IPS-18a (cell line): ENCODE results near the gene OAS1.
"Not testable (repeated sequence)": the region's sequence is repeated elsewhere in the genome, so short reads cannot be mapped to it uniquely, and the experiment has no call there.

Experiments
- H3K27ac ChIP-seq: one replicate; pipeline ENCODE4 v1.5.1; 2013; ENCODE audit warnings: low read length
- H3K27me3 ChIP-seq: one replicate; pipeline ENCODE4 v1.6.1; 2013; ENCODE audit warnings: mild to moderate bottlenecking, low read length; ENCODE audit not compliant: control insufficient read depth, insufficient read depth
- H3K36me3 ChIP-seq: one replicate; pipeline ENCODE4 v1.6.1; 2013; ENCODE audit warnings: low read depth, low read length; ENCODE audit not compliant: control insufficient read depth
- H3K4me1 ChIP-seq: one replicate; pipeline ENCODE4 v1.6.1; 2013; ENCODE audit warnings: low read depth, low read length; ENCODE audit not compliant: control insufficient read depth
- H3K4me3 ChIP-seq: one replicate; pipeline ENCODE4 v1.5.1; 2013; ENCODE audit warnings: low read length
- H3K9ac ChIP-seq: one replicate; pipeline ENCODE4 v1.6.1; 2013; ENCODE audit warnings: mild to moderate bottlenecking, low read length, moderate library complexity
- H3K9me3 ChIP-seq: one replicate; pipeline ENCODE4 v1.6.1; 2013; ENCODE audit warnings: low read depth, low read length; ENCODE audit not compliant: control insufficient read depth

OAS1 gene

DNA sequence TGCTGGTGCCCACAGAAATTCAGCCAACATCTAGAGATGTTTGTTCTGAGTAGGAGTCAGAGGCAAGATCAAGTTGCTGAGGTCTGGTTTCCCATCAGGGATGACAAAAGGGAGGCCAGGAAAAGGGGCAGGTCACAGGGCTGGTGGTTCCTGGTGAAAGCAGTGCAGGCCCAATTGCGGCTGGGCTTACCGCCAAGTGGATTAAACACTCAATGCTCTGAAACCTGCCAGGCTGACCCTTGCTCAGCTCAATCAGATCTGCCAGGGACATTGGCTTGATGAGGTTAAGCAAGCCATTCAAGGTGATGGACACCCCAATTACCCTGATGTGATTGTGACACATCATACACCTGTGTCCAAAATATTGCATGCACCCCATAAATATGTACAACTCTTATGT is 5.5 kb upstream of the OAS1 start:
- H3K4me1 ChIP-seq, result no peaks in the 10 kb centered on the region
- no peak overlapping the region for H3K27ac ChIP-seq
- no peaks in the 10 kb centered on the region for H3K27me3 ChIP-seq

DNA sequence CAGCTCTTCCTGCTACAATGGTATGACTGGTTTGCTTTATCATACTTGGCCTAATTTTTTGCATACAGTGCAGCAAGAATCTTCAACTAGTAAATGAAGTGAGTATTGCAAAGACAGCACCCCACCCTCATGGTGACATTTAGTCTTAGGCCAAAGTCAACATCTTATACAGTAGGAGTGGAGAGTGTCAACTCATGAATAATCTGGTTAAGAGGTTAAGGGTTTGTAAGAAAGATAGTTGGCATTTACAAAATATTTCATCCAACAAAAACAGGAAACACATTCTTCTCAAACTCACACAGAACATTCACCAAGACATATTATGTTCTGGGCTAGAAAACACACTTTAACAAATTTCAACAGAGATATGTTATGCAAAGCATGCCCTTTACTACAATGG is 2.2 kb upstream of the OAS1 start:
- Histone ChIP-seq H3K27me3 (no peaks in the 10 kb centered on the region), H3K9ac (no peak overlapping the region), H3K9me3 (no peaks in the 10 kb centered on the region), H3K27ac (no peak overlapping the region), H3K36me3 (no peaks in the 10 kb centered on the region), H3K4me1 (no peaks in the 10 kb centered on the region), H3K4me3 (no peak overlapping the region)

More for the DNA sequence above, 5.5 kb upstream of the OAS1 start:
- no peaks in the 10 kb centered on the region for H3K36me3 ChIP-seq
- no peak overlapping the region for H3K4me3 ChIP-seq
- no peaks in the 10 kb centered on the region for H3K9me3 ChIP-seq
- no peak overlapping the region for H3K9ac ChIP-seq

DNA sequence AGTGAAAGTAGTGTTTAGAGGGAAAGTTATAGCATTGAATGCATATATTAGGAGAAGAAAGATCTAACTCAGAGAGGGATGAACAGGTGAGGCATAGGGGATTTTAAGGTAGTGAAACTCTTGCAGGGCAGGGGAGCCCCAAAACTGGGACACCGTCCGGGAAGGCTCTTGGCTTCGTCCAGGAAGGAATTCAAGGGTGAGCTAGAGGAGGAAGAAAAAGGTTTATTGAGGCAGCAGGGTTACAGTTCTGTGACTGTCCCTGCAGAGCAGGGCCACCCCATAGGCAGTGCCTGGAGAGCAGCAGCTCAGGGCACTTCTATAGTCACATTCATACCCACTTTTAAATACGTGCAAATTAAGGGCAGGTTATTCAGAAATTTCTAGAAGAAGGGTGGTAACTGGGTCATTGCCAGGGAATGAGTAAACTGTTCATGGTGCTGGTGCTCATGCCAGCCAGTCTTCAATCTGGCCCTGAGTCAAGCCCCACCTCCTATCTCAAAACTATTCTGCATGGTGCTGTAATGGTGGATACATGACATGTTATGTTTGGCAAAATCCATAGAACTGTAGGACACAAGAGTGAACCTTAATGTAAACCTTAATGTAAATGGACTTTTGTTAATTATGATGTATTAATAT is 1.2 kb upstream of the OAS1 start:
- no peaks in the 10 kb centered on the region for H3K4me1 ChIP-seq
- no peaks in the 10 kb centered on the region for H3K9me3 ChIP-seq
- H3K9ac ChIP-seq, result no peak overlapping the region
- H3K27me3 ChIP-seq, result no peaks in the 10 kb centered on the region
- no peak overlapping the region for H3K4me3 ChIP-seq
- no peaks in the 10 kb centered on the region for H3K36me3 ChIP-seq
- no peak overlapping the region for H3K27ac ChIP-seq

DNA sequence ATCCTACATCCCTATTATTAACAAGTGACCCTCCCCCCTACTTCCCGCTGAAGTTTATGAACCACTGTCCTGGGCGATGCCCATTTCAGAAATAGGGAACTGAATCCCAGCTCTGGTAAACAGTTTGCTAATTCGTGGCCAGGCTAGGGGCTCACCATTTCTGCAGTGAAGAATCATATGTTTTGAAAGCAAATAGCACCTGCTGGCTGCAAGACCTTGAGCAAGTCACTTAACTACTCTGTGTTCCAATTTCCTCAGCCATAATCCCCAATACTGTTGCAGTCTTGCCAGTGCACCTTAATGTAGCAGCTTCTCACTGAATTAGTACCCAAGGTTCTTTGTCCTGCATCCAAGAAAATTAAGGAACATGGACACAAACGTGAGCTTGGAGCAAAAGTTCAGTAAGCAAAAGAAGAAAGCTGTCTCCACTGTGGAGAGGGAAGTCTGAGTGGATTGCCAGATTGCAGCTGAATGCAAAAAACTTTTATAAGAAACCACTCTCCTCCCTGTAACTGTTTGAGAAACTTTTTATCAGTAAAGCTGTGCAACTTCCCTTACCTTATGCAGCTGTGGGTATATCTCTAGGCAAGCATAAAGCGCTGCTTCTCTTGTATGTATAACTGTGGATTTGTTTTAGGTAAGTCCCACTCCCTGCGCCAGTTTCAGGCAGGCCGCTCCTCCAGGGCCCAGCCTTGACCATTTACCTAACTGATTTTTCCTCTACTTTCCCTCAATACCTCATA is 824 bp downstream of the OAS1 start:
- Histone ChIP-seq H3K9me3 (no peaks in the 10 kb centered on the region), H3K27me3 (no peaks in the 10 kb centered on the region), H3K36me3 (no peaks in the 10 kb centered on the region), H3K9ac (no peak overlapping the region), H3K4me1 (no peaks in the 10 kb centered on the region), H3K4me3 (no peak overlapping the region), H3K27ac (no peak overlapping the region)

DNA sequence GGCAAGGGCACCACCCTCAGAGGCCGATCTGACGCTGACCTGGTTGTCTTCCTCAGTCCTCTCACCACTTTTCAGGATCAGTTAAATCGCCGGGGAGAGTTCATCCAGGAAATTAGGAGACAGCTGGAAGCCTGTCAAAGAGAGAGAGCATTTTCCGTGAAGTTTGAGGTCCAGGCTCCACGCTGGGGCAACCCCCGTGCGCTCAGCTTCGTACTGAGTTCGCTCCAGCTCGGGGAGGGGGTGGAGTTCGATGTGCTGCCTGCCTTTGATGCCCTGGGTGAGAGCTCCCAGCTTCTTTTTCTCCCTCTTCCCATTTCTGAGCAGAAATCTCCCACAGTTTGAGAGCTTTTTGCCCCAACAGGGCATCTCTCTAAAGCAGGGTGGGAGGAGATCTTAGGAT is 1.8 kb downstream of the OAS1 start:
- no peak overlapping the region for H3K4me3 ChIP-seq
- H3K27ac ChIP-seq, result no peak overlapping the region
- no peak overlapping the region for H3K9ac ChIP-seq
- H3K36me3 ChIP-seq, result no peaks in the 10 kb centered on the region
- H3K9me3 ChIP-seq, result peaks cover 5% of the 10 kb centered on the region
- no peaks in the 10 kb centered on the region for H3K27me3 ChIP-seq
- no peaks in the 10 kb centered on the region for H3K4me1 ChIP-seq

DNA sequence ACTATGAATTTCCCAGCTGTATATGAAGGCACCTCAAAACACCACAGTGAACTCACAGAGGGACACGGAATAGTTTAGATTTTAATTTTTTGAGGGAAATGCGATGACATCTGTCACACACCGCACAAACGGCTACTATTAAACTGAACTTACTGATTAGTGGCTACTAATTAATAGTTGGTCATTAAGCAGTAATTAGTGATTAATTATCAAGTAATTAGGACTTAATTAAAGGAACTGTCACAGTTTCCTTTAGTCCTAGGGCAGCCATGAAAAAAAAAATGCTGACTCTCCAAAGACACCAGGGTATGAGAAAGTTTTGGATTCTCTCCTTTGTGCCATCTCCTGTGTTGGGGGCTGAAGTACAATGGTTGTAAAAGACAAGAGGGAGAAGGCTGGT is 2.9 kb downstream of the OAS1 start:
- H3K9ac ChIP-seq, result no peak overlapping the region
- no peaks in the 10 kb centered on the region for H3K4me1 ChIP-seq
- no peak overlapping the region for H3K27ac ChIP-seq
- peaks cover 5% of the 10 kb centered on the region for H3K9me3 ChIP-seq
- H3K36me3 ChIP-seq, result no peaks in the 10 kb centered on the region
- no peak overlapping the region for H3K4me3 ChIP-seq
- H3K27me3 ChIP-seq, result no peaks in the 10 kb centered on the region

DNA sequence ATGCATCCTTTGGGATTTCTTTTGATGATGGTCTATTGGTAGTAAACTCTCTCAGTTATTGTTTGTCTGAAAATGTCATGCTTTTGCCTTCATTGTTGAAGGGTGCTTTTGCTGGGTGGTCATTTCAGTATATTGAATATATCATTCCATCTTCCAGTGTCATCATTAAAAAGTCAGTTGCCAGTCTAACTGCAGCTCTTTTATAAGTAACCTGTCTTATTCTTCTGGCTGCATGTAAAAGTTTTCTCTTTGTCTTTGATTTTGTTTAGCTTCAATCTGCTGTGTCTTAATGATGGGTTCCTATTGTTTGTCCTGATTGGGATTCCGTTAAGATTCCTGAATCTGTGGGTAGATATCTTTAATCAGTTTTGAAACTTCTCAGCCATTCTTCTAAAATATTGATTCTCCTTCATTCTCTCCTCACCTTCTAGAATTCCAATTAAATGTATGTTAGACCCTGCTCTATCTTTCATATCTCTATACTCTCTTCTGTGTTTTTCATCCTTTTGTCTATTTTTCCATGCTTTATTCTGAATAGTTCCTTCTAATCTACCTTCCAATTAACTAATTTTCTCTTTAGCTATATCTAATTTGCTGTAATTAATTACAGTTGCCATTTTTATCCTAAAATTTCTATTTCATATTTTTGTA is 6.4 kb downstream of the OAS1 start:
- no peaks in the 10 kb centered on the region for H3K36me3 ChIP-seq
- no peak overlapping the region for H3K27ac ChIP-seq
- no peaks in the 10 kb centered on the region for H3K4me1 ChIP-seq
- H3K9me3 ChIP-seq, result peaks cover 5% of the 10 kb centered on the region
- H3K4me3 ChIP-seq, result no peak overlapping the region
- no peaks in the 10 kb centered on the region for H3K27me3 ChIP-seq
- H3K9ac ChIP-seq, result no peak overlapping the region

DNA sequence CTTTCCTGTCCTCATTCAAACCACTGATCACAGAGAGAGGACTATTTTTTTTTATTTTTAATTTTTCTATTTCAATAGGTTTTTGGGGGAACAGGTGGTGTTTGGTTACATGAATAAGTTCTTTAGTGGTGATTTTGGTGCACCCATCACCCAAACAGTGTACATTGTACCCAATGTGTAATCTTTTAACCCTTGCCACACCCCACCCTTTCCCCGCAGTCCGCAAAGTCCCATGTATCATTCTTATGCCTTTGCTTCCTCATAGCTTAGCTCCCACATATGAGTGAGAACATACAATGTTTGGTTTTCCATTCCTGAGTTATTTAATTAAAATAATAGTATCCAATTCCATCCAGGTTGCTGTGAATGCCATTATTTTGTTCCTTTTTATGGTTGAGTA is 7.1 kb downstream of the OAS1 start:
- H3K36me3 ChIP-seq, H3K27me3 ChIP-seq, H3K9ac ChIP-seq, H3K4me1 ChIP-seq, H3K27ac ChIP-seq, H3K4me3 ChIP-seq, H3K9me3 ChIP-seq: not testable (repeated sequence)

DNA sequence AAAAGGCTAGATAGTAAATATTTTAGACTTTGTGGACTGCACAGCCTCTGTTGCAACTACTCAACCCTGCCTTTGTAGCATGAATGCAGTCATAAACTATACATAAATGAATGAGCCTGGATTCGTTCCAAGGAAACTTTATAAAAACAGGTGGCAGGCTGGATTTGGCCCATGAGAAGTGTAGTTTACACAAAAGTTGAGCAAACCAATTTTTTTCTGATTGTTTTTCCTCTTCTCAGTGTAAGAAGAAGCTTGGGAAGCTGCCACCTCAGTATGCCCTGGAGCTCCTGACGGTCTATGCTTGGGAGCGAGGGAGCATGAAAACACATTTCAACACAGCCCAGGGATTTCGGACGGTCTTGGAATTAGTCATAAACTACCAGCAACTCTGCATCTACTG is 9.5 kb downstream of the OAS1 start:
- Histone ChIP-seq H3K9ac (no peak overlapping the region), H3K4me1 (no peaks in the 10 kb centered on the region), H3K4me3 (no peak overlapping the region), H3K27ac (no peak overlapping the region), H3K27me3 (no peaks in the 10 kb centered on the region), H3K36me3 (no peaks in the 10 kb centered on the region), H3K9me3 (peaks cover 5% of the 10 kb centered on the region)

DNA sequence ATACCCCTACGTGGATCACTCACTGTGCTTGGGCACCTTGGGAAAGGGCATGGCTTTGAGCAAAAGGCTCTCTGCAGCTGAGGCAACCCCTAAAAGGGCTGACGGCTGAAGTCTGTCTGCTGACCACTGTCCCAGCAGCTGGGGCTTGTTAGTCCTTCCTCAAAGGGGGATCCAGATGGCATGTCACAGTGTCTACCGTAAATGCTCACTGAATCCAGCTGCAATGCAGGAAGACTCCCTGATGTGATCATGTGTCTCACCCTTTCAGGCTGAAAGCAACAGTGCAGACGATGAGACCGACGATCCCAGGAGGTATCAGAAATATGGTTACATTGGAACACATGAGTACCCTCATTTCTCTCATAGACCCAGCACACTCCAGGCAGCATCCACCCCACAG is 12.4 kb downstream of the OAS1 start:
- Histone ChIP-seq H3K36me3 (no peaks in the 10 kb centered on the region), H3K27ac (no peak overlapping the region), H3K9me3 (no peaks in the 10 kb centered on the region)

DNA sequence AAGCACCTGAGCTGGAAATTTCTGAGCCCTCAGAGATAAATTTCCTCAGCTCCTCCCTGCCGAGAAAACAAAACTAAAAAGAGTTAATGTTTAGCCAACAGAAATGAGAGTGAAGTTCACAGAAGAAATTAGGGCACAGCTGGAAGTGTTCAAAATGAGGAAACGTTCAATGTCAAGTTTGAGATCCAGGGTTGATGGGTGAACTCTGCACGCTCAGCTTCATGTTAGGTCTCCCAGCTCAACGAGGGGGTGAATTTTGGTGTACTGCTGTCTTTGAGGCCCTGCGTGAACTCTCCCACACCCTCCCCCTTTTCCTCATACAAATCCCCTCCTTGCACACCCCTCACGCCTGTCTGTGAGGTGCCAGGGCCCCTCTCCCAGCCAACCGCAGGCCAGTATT is 18.2 kb downstream of the OAS1 start:
- Histone ChIP-seq H3K27me3 (no peaks in the 10 kb centered on the region), H3K4me1 (no peaks in the 10 kb centered on the region), H3K9ac (no peak overlapping the region), H3K4me3 (no peak overlapping the region), H3K36me3 (no peaks in the 10 kb centered on the region), H3K9me3 (no peaks in the 10 kb centered on the region), H3K27ac (no peak overlapping the region)

More for the DNA sequence above, 12.4 kb downstream of the OAS1 start:
- H3K9ac ChIP-seq, result no peak overlapping the region
- no peaks in the 10 kb centered on the region for H3K27me3 ChIP-seq
- no peak overlapping the region for H3K4me3 ChIP-seq
- no peaks in the 10 kb centered on the region for H3K4me1 ChIP-seq
